DOHH2 (cell line): Measurements from ENCODE around the gene FOXN3.

ENCODE experiments used
- CTCF ChIP-seq: fragments of 200-600 bp; sonication (generic); IDR thresholded peaks from one replicate; pipeline ENCODE4 v1.5.1; 2014; ENCODE audit warnings: antibody characterized with exemption, mild to moderate bottlenecking, low read depth, low read length; ENCODE audit not compliant: poor library complexity, severe bottlenecking
- EZH2phosphoT487 ChIP-seq: fragments of 200-600 bp; sonication (generic); IDR thresholded peaks from 2 replicates; pipeline ENCODE4 v1.6.1; 2017; ENCODE audit warnings: borderline replicate concordance, mild to moderate bottlenecking, antibody characterized with exemption, low read length, moderate library complexity, mixed read lengths

- no peak for TF ChIP-seq CTCF
- TF ChIP-seq EZH2phosphoT487, result no peak
These were observed 117.4 kb downstream of the FOXN3 start for GRCh38 chr14:89299587-89299986.
